GM21737 (cell line): ENCODE results near the gene PKIG.
A peak's percentile ranks its signal among the peaks of the same experiment; 100 is the strongest.
"Not testable (repeated sequence)": the region's sequence is repeated elsewhere in the genome, so short reads cannot be mapped to it uniquely, and the experiment has no call there.

Experiments used
- ATAC-seq: cut with Tn5 transposase; IDR thresholded peaks from one replicate; pipeline ENCODE4 v1.9.1; 2021; ENCODE audit warnings: mild to moderate bottlenecking, moderate library complexity; ENCODE audit not compliant: unreplicated experiment

The PKIG gene

DNA sequence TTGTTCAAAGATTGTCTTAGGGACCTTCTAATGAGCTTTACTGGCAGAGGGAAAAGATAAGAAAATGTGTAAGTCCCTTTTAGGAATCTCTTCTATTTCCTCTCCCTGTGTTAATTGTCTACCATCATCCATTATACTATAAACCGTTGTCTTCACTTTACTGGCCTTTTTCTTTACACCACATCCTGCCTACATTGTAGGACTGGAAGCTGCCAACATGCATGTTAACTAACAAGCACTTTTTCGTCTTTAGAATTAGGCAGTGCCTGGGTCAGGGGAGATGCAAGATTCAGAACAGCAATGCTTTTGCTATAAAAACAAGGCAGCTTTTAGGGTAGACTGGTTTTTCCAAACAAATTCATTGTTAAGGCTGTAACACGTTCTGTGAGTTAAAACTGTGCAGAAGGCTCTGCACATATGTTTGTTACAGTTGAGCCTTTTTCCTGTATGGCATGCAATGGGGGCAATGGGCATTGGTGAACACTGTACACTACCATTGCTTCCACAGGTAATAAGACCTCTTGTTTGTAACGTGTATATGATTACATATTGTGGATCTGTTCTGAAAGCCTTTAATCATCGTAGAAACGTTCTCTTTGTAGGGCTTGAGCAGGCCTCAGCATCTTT lies 10.9 kb upstream of the PKIG start:
- no peak for ATAC-seq

DNA sequence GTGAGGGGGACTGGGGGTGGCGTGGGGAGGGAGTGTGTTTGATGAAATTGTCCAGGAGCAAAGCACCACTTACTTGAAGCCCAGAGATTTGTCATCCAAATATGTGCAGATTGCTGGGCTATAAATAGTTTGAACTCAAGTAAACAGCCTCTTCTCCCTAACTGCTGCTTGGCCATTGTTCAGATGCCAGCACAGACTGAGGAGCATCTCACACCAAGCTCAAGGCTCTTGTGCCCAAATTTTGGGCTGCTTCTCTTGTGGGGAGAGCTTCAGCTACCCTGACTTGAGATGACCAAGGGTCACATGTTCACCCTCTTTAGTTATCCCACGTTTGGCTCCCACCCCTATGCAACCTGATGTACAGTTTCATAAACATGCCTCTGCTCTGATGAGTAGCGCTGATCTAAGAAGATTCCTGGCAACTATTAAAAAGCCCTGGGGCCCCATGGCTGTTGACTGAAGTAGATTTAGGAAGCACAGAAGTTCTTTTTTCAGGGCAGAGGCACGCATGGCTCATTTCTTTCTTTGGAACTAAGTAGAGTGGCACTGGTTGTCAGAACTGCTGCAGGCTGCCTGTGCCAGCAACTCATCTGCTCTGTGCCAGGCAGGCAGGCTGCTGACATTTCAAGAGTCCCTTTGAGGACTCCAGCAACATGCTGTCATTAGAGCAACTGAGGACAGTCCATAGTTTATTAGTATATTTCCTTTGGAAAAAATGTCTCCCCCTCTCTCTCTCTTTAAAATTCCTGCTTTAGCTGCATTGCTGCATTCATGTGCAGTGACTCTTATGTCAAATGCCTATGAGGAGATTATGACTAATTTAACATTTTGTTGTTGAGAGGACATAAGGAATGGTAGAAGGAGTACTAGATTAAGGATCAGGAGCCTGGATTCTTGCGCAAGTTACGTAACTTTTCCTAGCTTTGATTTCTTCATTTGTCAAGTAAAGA lies 9.6 kb upstream of the PKIG start:
- no peak for ATAC-seq

GRCh38 chr20:44573501-44573869 lies 8.9 kb upstream of the PKIG start:
- ATAC-seq = no peak

GRCh38 chr20:44574372-44574771 lies 8.0 kb upstream of the PKIG start:
- ATAC-seq = no peak

DNA sequence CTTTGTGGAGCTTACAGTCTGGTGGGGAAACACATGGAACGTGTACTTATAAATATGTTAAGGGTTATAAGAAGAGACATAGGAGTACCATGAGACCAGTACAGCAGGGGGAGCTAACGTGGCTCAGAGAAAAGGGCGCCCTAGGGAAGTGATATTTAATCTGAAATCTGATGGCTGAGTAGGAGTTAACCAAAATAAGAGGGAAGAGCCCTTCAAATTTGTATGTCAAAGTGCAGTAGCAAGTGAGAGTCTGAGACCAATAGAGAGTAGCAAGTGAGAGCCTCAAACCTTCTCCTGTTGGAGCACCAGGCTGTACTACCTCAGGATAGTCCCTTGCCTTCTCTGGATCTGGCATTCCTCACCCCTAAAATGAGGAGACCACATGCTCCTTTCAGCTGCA lies 6.1 kb upstream of the PKIG start:
- ATAC-seq = no peak

DNA sequence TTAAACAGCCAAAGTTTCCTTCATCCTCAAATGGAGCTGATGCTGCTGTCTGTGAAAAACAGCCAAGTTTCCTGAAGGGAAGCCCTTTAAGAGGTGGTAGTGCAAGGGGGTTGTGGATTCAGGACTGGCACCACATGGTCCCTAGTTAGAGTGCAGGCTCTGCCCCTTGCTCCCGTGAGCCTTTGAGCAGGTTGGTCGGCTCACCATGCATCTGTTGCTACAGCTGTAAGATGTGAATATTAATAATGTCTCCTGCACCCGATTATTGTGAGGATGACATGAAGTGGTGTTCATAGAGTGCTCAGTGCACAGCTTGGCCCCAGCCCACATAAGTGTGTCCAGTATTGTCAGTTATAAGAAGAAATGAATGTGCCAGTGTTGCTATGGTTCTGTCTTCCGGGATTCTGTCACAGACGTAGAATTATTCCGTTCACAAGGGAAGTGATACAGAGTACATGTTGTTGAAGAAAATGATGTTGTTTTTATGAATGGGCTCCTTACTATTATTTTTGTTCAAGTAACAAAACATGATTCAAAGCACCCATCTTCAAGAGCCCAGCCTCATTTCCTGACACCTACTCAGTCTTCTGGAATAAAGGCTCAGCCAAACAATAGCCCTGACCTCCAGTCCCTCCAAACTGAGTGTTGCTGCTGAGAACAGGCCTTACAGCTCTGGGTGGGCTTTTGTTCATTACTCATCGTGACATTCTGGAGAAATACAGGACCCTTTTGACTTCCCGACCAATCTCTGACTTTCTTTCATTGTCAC lies 2.9 kb upstream of the PKIG start:
- ATAC-seq = no peak

- ATAC-seq = no peak
Observed at GRCh38 chr20:44580581-44581268, 1.7 kb upstream of the PKIG start.

DNA sequence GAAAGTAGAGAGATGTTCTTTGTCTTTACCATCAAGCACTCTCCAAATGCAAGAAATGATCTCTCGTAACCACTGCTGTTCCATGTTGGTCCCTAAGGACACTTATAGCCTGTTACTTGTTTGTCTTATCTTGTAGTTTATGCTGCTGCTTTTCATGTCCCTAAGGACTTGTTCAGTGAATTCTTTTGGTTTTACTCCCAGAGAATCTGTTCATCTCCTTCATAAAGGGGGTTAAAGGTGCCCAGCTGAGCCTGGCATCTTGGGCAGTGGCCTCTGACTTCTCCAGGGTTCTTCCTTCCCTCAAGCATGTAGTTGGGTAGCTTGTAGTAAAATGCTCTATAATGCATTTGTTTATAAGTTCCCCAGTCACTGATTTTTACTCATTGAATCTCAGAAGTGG lies 864 bp upstream of the PKIG start:
- ATAC-seq = no peak

DNA sequence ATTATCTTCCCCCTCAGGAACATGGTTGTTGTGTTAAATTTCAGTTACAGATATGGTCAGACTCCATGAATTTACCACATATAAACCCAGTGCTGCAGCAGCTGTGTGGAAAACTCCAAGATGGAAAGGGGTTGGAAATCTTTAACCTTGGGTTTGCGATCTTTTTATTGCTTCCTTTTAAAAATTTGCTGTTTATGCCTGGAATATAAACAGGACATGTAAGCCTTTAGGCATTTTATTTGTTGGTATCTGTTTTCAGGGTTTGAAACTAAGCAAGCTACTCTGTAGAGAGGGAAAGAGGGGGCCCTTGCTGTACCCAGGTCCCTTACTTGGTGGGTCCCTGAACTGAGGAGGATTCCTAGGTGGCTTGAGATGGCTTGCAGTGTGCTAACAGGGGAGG lies 778 bp downstream of the PKIG start:
- ATAC-seq = no peak

GRCh38 chr20:44584162-44584561 lies 1.8 kb downstream of the PKIG start:
- no peak for ATAC-seq

DNA sequence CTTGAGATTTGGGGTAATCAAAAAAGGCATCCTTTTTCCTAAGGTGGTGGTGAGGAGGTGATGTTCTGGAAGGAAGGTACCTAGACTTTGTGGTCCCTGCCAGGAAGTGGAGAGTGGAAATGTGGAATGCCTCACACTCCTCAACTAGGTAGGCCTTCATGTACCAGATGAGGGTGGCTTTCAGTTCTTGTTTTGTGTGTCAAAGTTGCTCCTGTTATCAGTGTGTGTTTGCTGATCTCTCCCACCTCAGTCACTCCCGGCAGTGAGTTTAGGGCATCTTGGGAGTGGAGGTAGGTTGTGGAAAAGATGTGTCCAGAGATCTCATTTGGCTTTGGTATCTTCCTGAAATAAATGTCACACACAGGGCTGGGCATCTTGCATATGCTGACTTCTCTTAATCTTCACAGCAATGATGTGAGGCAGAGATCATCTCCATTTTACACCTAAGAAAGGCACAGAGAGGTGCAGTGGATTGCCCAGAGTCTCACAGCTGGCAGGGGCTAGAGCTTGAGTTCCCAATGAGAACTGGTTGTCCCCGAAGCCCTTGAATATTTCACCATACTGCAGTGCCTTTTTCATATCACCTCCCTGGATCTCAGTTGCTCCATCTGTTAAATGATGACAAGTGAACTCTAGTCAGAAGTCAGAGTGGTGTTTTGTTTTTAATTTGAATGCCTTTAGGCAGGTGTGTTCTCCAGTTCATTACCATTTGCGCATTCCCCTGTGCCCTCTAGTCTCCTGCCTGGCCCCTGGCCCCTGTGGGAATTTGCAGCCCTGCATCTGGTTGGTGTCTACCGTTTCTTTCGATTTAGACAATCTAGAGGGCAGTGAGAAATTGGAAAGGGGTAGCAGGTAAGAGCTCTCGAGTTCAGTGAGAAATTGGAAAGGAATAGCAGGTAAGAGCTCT lies 2.9 kb downstream of the PKIG start:
- no peak for ATAC-seq

GRCh38 chr20:44586289-44586911 lies 4.0 kb downstream of the PKIG start:
- ATAC-seq = peak; percentile 61

- no peak for ATAC-seq
Observed at GRCh38 chr20:44587035-44587980, 4.9 kb downstream of the PKIG start.

DNA sequence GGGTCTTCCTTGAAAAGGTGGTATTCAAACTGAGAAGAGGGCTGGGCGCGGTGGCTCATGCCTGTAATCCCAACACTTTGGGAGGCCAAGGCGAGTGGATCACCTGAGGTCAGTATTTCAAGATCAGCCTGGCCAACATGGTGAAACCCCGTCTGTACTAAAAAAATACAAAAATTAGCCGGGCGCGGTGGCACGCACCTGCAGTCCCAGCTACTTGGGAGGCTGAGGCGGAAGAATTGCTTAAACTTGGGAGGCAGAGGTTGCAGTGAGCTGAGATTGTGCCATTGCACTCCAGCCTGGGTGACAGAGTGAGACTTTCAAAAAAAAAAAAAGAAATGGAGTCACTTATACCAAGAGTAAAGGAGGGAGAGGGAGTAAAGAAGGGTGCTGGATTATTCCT lies 5.9 kb downstream of the PKIG start:
- not testable (repeated sequence) for ATAC-seq

- ATAC-seq = no peak
Observed at GRCh38 chr20:44589537-44589936, 7.2 kb downstream of the PKIG start.

DNA sequence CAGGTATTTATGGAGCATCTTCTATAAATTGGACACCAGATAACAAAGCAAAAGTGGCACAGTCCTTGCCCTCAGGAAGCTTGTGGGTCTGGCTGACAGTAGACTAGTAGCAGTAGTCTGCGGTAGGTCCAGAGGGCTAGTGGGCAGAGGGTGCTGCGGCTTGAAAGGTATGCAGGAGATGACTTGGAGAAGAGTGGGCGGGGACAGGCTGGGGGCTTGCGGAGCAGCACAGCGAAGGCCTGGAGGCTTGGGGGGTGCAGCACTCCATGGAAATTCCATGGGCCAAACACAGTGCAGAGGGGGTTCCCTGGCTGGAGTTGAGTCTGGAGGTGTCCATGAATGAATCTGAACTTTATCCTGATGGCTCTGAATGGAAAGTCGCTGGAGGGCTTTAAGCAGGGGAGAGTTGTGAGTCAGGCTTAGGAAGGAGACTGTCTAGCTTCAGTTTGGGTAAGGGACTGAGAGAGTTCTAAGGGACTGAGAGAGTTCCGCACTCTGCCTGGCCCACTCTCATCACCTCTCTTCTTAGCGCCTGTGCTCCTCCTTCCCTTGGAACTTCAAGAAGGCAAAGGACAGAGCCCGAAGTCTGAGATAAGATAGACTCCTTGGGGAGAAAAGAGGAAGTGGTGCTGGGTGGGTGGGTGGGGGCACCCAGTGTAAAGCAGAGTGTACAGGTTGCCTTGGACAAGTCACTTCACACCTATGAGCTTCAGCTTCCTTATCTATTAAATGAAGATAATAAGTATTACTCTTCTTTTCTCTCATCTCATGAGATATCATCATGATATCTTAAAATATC lies 8.8 kb downstream of the PKIG start:
- ATAC-seq = no peak

DNA sequence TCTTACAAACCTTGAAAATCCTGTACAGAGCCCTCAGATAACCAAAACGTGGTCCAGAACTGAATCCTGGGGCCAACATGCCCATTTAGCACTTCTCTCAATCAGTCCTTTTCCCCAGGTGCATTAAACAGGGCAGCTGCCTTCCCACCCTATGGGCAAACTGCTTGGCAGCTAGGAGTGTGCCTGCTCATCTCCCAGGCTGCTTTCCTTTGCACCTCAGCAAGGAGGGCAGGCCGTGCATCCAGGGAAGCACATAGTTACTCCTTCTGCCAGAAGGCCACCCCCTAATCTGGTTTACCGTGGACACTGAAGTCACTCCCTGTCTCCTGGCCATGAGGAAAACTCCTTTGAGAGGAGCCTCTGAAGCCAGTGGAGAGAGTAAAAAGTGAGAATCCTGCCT lies 10.0 kb downstream of the PKIG start:
- no peak for ATAC-seq

- ATAC-seq = no peak
Observed at GRCh38 chr20:44593751-44594150, 11.4 kb downstream of the PKIG start.
